SK-N-SH treated with all-trans-retinoic acid at 6 μM for 48 hours (cell line): ENCODE data around the gene CPVL.
A peak's percentile ranks its signal among the peaks of the same experiment; 100 is the strongest.

ENCODE experiments used
- ATAC-seq: fragments of 200-7000 bp; cut with Tn5 transposase; 3 replicates; pipeline ENCODE4 v1.9.1; 2020; ENCODE audit warnings: mild to moderate bottlenecking, moderate library complexity
- ARNTL ChIP-seq: fragments of 450-650 bp; formaldehyde crosslinking; IDR thresholded peaks from 2 replicates; pipeline ENCODE4 v1.5.0; 2020; ENCODE audit warnings: low read depth, mild to moderate bottlenecking, moderate library complexity, borderline replicate concordance
- BACH2 ChIP-seq: fragments of 250-450 bp; sonication (Bioruptor Pico); IDR thresholded peaks from 2 replicates; pipeline ENCODE4 v1.9.0; 2021; ENCODE audit warnings: mild to moderate bottlenecking, borderline replicate concordance
- CREB5 ChIP-seq: fragments of 250-450 bp; sonication (Bioruptor Pico); IDR thresholded peaks from 2 replicates; pipeline ENCODE4 v1.5.1; 2020; ENCODE audit warnings: low read depth, mild to moderate bottlenecking, moderate library complexity
- CSDC2 ChIP-seq: fragments of 250-450 bp; sonication (Bioruptor Pico); IDR thresholded peaks from 2 replicates; pipeline ENCODE4 v1.5.0; 2020; ENCODE audit warnings: mild to moderate bottlenecking, moderate library complexity
- GLIS3 ChIP-seq: fragments of 250-450 bp; sonication (Bioruptor Pico); IDR thresholded peaks from 2 replicates; pipeline ENCODE4 v1.5.0; 2020; ENCODE audit warnings: mild to moderate bottlenecking, moderate library complexity
- ISL1 ChIP-seq: fragments of 250-450 bp; sonication (Bioruptor Pico); IDR thresholded peaks from 2 replicates; pipeline ENCODE4 v2.1.2; 2022; ENCODE audit warnings: mild to moderate bottlenecking, moderate library complexity
- OSR1 ChIP-seq: fragments of 250-450 bp; sonication (Bioruptor Pico); IDR thresholded peaks from 2 replicates; pipeline ENCODE4 v1.8.0; 2022; ENCODE audit warnings: moderate library complexity, mild to moderate bottlenecking, inconsistent platforms
- PPARA ChIP-seq: fragments of 250-450 bp; sonication (Bioruptor Pico); IDR thresholded peaks from 2 replicates; pipeline ENCODE4 v1.5.0; 2020; ENCODE audit warnings: mild to moderate bottlenecking, borderline replicate concordance
- RARB ChIP-seq: fragments of 250-450 bp; sonication (Bioruptor Pico); IDR thresholded peaks from 2 replicates; pipeline ENCODE4 v1.8.0; 2021; ENCODE audit warnings: mild to moderate bottlenecking, moderate library complexity
- SNAI2 ChIP-seq: fragments of 250-450 bp; sonication (Bioruptor Pico); IDR thresholded peaks from 2 replicates; pipeline ENCODE4 v1.5.0; 2020; ENCODE audit warnings: mild to moderate bottlenecking, moderate library complexity
- TCF4 ChIP-seq: fragments of 250-450 bp; sonication (Bioruptor Pico); IDR thresholded peaks from 2 replicates; pipeline ENCODE4 v1.8.0; 2021; ENCODE audit warnings: mild to moderate bottlenecking, moderate library complexity, borderline replicate concordance
- TOX ChIP-seq: fragments of 250-450 bp; sonication (Bioruptor Pico); IDR thresholded peaks from 2 replicates; pipeline ENCODE4 v1.8.0; 2021; ENCODE audit warnings: mild to moderate bottlenecking, moderate library complexity, borderline replicate concordance
- TSHZ2 ChIP-seq: fragments of 250-450 bp; sonication (Bioruptor Pico); IDR thresholded peaks from 2 replicates; pipeline ENCODE4 v1.5.0; 2020; ENCODE audit warnings: mild to moderate bottlenecking, moderate library complexity
- ZC3H10 ChIP-seq: fragments of 250-450 bp; sonication (Bioruptor Pico); IDR thresholded peaks from 2 replicates; pipeline ENCODE4 v1.5.1; 2021; ENCODE audit warnings: mild to moderate bottlenecking, moderate library complexity
- ZFP3 ChIP-seq: fragments of 250-450 bp; sonication (Bioruptor Pico); IDR thresholded peaks from 2 replicates; pipeline ENCODE4 v1.5.0; 2020; ENCODE audit warnings: mild to moderate bottlenecking, moderate library complexity
- ZFP30 ChIP-seq: fragments of 450-650 bp; formaldehyde crosslinking; IDR thresholded peaks from 2 replicates; pipeline ENCODE4 v1.5.0; 2022; ENCODE audit warnings: mild to moderate bottlenecking, moderate library complexity
- ZNF565 ChIP-seq: fragments of 450-650 bp; formaldehyde crosslinking; conservative IDR thresholded peaks from 2 replicates; pipeline ENCODE4 v1.5.0; 2020; ENCODE audit warnings: low read depth, mild to moderate bottlenecking, moderate library complexity
- ZNF70 ChIP-seq: fragments of 450-650 bp; formaldehyde crosslinking; IDR thresholded peaks from 2 replicates; pipeline ENCODE4 v1.5.0; 2020; ENCODE audit warnings: mild to moderate bottlenecking, moderate library complexity
- ZNF8 ChIP-seq: fragments of 450-650 bp; formaldehyde crosslinking; IDR thresholded peaks from 2 replicates; pipeline ENCODE4 v1.5.0; 2020; ENCODE audit warnings: mild to moderate bottlenecking, moderate library complexity
- TF ChIP-seq, protein P1 (sequence below): fragments of 250-450 bp; sonication (Bioruptor Pico); IDR thresholded peaks from 2 replicates; pipeline ENCODE4 v1.8.0; 2020; ENCODE audit warnings: mild to moderate bottlenecking, moderate library complexity, borderline replicate concordance
- TF ChIP-seq, protein P2 (sequence below): fragments of 250-450 bp; sonication (Bioruptor Pico); IDR thresholded peaks from 2 replicates; pipeline ENCODE4 v1.5.1; 2021; ENCODE audit warnings: mild to moderate bottlenecking, moderate library complexity
- TF ChIP-seq, protein P3 (sequence below): fragments of 250-450 bp; sonication (Bioruptor Pico); IDR thresholded peaks from 2 replicates; pipeline ENCODE4 v1.8.0; 2021; ENCODE audit warnings: low read depth, mild to moderate bottlenecking, moderate library complexity, borderline replicate concordance

The CPVL gene

DNA sequence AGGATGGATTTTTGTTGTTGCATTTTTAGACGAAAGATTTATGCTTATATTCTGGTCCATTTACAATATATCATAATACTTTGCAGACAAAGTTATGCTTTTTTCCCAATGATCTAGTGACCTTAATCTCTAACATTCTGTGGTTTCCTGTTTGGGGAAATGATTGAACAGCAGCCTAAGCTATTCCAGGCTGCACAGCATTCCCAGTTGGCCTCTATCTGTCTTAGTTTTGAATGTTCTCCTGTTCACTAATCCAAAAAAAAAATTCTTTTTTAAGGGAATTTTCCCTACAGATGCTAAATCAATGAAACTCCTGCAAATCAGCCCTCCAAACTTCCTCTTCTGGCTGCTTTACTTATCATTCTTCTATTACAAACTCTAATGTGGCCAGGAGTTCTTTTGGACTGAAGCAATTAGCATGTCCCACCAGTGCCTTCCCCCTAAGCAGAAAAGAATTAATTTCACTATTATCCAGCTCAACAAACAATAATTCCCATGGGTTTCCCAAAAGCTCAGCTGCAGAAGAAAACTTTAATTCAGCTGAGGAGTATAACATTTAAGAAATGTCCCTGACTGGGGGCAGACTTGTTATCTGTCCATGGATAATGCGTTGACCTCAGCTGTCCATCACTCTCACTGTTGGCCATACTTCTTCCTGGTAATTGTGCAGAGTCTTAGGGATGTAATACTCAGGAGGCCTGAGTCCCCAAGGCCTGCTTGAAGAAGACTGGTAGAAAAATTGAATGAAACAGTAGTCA is 106.3 kb downstream of the CPVL start:
- TF ChIP-seq ARNTL (CRISPR knock-in tag) (no peak), RARB (CRISPR knock-in tag) (no peak), ZNF8 (CRISPR knock-in tag) (no peak), ZNF565 (no peak), ZC3H10 (CRISPR knock-in tag) (no peak), BACH2 (CRISPR knock-in tag) (no peak), ZFP30 (CRISPR knock-in tag) (no peak), OSR1 (CRISPR knock-in tag) (no peak)

GRCh38 chr7:29038463-29038862 is 107.9 kb downstream of the CPVL start:
- ATAC-seq: no peak
- TF ChIP-seq OSR1 (CRISPR knock-in tag): no peak
- TF ChIP-seq TCF4 (CRISPR knock-in tag): no peak
- no peak for TF ChIP-seq RARB (CRISPR knock-in tag)
- no peak for TF ChIP-seq TOX (CRISPR knock-in tag)
- TF ChIP-seq ZNF8 (CRISPR knock-in tag): no peak
- TF ChIP-seq TSHZ2: no peak
- TF ChIP-seq, protein P1, sequence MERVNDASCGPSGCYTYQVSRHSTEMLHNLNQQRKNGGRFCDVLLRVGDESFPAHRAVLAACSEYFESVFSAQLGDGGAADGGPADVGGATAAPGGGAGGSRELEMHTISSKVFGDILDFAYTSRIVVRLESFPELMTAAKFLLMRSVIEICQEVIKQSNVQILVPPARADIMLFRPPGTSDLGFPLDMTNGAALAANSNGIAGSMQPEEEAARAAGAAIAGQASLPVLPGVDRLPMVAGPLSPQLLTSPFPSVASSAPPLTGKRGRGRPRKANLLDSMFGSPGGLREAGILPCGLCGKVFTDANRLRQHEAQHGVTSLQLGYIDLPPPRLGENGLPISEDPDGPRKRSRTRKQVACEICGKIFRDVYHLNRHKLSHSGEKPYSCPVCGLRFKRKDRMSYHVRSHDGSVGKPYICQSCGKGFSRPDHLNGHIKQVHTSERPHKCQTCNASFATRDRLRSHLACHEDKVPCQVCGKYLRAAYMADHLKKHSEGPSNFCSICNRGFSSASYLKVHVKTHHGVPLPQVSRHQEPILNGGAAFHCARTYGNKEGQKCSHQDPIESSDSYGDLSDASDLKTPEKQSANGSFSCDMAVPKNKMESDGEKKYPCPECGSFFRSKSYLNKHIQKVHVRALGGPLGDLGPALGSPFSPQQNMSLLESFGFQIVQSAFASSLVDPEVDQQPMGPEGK: no peak
- no peak for TF ChIP-seq ISL1 (CRISPR knock-in tag)
- TF ChIP-seq ZFP3 (CRISPR knock-in tag): no peak
- TF ChIP-seq GLIS3 (CRISPR knock-in tag): no peak
- no peak for TF ChIP-seq ZFP30 (CRISPR knock-in tag)
- TF ChIP-seq ARNTL (CRISPR knock-in tag): no peak
- no peak for TF ChIP-seq SNAI2
- no peak for TF ChIP-seq PPARA (CRISPR knock-in tag)
- no peak for TF ChIP-seq BACH2 (CRISPR knock-in tag)
- TF ChIP-seq CSDC2 (CRISPR knock-in tag): no peak
- TF ChIP-seq, protein P2, sequence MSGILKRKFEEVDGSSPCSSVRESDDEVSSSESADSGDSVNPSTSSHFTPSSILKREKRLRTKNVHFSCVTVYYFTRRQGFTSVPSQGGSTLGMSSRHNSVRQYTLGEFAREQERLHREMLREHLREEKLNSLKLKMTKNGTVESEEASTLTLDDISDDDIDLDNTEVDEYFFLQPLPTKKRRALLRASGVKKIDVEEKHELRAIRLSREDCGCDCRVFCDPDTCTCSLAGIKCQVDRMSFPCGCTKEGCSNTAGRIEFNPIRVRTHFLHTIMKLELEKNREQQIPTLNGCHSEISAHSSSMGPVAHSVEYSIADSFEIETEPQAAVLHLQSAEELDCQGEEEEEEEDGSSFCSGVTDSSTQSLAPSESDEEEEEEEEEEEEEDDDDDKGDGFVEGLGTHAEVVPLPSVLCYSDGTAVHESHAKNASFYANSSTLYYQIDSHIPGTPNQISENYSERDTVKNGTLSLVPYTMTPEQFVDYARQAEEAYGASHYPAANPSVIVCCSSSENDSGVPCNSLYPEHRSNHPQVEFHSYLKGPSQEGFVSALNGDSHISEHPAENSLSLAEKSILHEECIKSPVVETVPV (CRISPR knock-in tag): no peak
- TF ChIP-seq ZNF565: no peak
- TF ChIP-seq, protein P3, sequence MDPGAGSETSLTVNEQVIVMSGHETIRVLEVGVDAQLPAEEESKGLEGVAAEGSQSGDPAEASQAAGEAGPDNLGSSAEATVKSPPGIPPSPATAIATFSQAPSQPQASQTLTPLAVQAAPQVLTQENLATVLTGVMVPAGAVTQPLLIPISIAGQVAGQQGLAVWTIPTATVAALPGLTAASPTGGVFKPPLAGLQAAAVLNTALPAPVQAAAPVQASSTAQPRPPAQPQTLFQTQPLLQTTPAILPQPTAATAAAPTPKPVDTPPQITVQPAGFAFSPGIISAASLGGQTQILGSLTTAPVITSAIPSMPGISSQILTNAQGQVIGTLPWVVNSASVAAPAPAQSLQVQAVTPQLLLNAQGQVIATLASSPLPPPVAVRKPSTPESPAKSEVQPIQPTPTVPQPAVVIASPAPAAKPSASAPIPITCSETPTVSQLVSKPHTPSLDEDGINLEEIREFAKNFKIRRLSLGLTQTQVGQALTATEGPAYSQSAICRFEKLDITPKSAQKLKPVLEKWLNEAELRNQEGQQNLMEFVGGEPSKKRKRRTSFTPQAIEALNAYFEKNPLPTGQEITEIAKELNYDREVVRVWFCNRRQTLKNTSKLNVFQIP (CRISPR knock-in tag): no peak
- no peak for TF ChIP-seq ZNF70 (CRISPR knock-in tag)

More for the DNA sequence above, 106.3 kb downstream of the CPVL start:
- ATAC-seq: peak; percentile 25; the same call in 1 of the 3 replicates

GRCh38 chr7:29035044-29035740 is 111.1 kb downstream of the CPVL start:
- peak; percentile 86 for ATAC-seq
- no peak for TF ChIP-seq OSR1 (CRISPR knock-in tag)
- no peak for TF ChIP-seq ISL1 (CRISPR knock-in tag)
- no peak for TF ChIP-seq ZNF8 (CRISPR knock-in tag)
- no peak for TF ChIP-seq GLIS3 (CRISPR knock-in tag)
- no peak for TF ChIP-seq ZFP30 (CRISPR knock-in tag)
- TF ChIP-seq PPARA (CRISPR knock-in tag): no peak
- no peak for TF ChIP-seq SNAI2
- no peak for TF ChIP-seq BACH2 (CRISPR knock-in tag)
- TF ChIP-seq CSDC2 (CRISPR knock-in tag): no peak
- no peak for TF ChIP-seq ZNF70 (CRISPR knock-in tag)
- no peak for TF ChIP-seq ZC3H10 (CRISPR knock-in tag)
- TF ChIP-seq TSHZ2: no peak
- TF ChIP-seq ARNTL (CRISPR knock-in tag): no peak
- no peak for TF ChIP-seq ZFP3 (CRISPR knock-in tag)
- TF ChIP-seq TOX (CRISPR knock-in tag): no peak
- no peak for TF ChIP-seq CREB5 (CRISPR knock-in tag)
